GM21360 (cell line): ENCODE data around the gene MVB12A.

Experiments used
- ATAC-seq: cut with Tn5 transposase; IDR thresholded peaks from one replicate; pipeline ENCODE4 v1.9.1; 2021; ENCODE audit warnings: mild to moderate bottlenecking, moderate library complexity; ENCODE audit not compliant: unreplicated experiment

Gene MVB12A

DNA sequence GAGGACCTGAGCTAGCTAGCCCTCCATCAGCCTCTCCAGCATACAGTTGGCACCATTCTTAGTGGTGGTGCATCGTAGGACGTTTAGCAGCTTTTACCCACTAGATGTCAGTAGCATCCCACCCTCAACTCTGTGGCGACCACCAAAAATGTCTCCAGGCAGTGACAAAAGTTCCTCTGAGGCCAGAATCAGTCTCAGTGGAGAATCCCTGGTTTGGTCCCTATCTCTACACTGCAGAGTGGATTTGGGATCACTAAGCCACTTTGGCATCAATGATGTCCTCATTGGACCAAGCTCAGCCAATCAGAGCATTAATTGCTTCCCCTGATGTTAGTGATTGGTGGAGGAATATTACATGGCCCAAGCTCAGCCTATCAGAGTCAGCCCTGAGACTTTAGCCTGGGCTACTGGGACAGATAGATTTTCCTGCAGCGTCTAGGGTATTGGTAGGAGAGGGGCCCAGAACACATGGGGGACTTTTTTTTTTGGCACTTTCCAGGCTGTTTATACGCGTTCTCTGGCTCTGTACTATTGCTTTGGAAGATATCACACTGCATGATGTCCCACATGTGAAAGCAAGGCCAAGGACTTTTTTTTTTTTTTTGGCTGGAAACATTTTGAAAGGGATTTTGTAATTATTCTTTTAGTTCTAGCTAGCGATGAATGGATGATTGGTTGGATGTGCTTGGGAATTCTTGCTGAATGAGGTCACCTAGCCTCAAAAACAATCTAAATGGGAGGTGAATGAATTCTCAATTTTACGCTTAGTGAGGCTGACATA, 21.6 kb downstream of the MVB12A start:
- no peak for ATAC-seq

DNA sequence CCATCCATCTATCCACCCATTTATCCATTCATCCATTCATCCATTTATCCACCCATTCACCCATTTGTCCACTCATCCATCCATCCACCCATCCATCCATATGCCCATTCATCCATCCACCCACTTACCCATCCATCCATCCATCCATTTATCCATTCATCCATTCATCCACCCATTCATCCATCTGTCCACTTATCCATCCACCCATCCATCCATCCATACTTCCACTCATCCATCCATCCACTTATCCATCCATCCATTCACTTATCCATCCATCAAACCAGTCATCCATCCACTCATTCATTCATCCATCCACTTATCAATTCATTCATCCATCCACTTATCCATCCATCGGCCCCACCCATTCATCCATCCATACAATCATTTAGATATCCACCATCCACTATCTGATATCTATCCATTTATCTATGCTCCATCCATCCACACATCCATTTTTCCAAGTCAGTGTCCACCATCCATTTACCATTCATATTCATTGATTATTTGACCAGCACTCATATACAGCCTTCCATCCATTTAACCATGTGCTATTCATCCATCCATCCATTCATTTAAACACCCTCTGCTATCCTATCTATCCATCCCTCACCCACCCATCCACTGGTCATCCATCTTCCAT, 25.8 kb downstream of the MVB12A start:
- no peak for ATAC-seq

DNA sequence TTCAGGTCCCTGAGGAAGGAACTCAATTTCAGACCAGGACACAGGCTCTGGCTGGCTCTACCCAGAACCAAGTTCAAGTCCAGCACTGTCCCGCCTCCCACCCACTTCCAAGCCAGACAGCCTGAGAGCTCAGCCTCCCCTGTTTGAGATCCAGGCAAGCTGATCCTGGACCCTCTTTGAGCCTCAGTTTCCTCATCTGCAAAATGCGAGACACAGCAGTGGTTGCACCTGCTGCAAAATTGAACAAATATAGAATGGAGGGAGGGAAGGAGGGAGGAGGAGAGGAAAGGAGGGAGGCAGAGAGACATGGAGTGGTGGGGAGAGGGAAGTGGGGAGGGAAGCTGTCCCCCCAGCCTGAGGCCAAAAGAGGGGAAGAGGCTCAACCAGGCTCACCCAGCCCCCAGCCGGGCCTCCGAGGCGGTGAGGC, 27.9 kb downstream of the MVB12A start:
- no peak for ATAC-seq

- ATAC-seq, result no peak
These were observed 28.5 kb downstream of the MVB12A start, which contains the start of gene TMEM221 for GRCh38 chr19:17448131-17448967. TSS of gene TMEM221 (minus strand) at chr19:17448668. CDS start at chr19:17448462, 206 bp downstream.

DNA sequence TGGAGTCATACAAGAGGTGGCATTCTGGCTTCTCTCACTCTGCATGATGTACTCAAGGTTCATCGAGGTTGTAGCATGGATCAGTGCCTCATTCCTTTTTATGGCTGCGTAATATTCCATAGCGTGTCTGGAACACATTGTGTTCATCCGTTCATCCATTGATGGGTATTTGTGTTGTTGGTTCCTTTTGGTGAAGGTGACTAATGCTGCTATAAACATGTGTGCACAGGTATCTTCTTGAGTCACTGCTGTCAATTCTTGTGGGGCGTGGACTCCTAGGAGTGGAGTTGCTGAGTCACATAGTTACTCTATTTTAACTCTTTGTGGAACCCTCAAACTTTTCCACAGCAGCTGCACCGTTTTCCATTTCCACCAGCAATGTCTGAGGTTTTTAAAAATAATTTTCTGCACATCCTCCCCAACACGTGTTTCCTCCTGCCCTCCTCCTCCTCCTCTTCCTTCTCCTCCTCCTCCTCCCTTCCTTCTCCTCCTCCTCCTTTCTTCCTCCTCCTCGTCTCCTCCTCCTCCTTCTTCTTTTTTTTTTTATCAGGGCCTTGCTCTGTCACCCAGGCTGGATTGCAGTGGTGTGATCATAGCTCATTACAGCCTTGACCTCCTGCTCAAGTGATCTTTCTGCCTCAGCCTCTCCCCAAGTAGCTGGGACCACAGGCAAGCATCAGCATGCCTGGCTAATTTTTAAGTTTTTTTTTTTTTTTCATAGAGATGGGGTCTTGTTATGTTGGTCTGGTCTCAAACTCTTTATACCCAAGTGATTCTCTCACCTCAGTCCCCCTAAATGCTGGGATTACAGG, 30.6 kb downstream of the MVB12A start:
- no peak for ATAC-seq

DNA sequence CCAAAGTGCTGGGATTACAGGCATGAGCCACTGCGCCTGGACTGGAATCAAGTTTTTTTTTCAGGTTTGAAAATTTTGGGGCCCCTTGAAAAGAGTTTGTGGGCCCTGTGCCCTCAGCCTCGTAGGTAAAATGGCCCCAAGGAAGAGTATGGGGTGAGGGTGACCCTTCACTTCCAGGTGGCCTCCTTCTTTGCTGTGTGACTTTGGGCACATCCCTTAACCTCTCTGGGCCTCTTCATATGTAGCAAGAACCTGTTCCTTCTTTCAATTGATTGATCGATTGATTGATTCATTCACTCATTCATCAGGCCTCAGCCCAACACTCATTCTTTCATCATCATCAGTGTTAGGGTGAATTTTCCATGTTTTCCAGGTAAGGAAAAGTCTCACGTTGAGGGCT, 32.0 kb downstream of the MVB12A start:
- no peak for ATAC-seq

GRCh38 chr19:17454576-17455071, 34.8 kb downstream of the MVB12A start:
- ATAC-seq, result no peak

DNA sequence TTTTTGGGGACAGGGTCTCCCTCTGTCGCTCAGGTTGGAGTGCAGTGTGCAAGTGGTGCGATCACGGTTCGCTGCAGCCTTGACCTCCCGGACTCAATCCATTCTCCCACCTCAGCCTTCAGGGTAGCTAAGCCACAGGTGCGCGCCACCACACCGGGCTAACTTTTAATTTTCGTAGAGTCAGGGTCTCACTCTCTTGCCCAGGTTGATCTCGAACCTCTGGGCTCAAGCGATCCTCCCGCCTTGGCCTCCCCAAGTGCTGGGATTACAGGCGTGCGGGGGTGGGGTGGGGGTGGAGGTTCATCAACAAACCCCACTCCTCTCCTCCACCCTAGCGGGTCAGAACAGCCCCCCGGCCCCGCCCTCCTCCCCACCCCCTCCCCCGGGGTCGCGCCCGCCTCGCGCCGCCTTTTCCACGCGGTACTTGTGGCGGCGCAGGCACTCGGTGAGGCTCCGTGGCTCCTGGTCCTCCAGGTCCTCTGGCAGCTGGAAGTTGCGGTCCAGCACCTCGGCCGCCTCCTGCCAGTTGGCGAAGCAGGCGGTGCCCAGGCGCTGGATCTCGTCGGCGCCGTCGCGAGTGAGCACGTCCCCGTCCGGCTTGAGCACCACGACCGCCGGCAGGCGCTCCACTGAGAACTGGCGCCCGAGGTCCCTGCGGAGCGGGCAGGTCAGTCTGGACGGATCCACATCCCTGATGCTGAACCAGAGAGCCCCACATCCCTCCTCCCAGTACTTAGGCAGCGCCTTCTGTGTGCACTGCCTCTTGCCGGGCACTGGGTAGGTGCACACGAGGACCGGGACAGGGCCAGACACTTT, 35.7 kb downstream of the MVB12A start:
- no peak for ATAC-seq

DNA sequence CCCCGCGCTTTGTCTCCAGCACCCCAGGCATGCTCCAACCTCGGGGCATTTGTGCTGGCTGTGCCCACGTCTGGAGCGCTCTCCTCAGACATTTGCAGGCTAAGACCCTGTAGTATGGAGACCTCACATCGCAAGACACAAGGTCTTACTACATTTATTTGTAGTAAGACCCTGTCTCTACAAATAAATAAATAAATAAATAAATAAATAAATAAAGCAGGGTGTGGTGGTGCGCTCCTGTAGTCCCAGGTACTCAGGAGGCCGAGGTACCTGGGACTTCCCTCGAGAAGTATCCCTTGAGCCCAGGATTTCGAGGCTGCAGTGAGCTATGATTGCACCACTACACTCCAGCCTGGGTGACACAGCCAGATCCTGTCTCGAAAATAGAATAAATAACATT, 36.3 kb downstream of the MVB12A start:
- no peak for ATAC-seq

- ATAC-seq, result no peak
These were observed 37.8 kb downstream of the MVB12A start for GRCh38 chr19:17457616-17458015.

GRCh38 chr19:17458970-17459369, 39.1 kb downstream of the MVB12A start:
- no peak for ATAC-seq

DNA sequence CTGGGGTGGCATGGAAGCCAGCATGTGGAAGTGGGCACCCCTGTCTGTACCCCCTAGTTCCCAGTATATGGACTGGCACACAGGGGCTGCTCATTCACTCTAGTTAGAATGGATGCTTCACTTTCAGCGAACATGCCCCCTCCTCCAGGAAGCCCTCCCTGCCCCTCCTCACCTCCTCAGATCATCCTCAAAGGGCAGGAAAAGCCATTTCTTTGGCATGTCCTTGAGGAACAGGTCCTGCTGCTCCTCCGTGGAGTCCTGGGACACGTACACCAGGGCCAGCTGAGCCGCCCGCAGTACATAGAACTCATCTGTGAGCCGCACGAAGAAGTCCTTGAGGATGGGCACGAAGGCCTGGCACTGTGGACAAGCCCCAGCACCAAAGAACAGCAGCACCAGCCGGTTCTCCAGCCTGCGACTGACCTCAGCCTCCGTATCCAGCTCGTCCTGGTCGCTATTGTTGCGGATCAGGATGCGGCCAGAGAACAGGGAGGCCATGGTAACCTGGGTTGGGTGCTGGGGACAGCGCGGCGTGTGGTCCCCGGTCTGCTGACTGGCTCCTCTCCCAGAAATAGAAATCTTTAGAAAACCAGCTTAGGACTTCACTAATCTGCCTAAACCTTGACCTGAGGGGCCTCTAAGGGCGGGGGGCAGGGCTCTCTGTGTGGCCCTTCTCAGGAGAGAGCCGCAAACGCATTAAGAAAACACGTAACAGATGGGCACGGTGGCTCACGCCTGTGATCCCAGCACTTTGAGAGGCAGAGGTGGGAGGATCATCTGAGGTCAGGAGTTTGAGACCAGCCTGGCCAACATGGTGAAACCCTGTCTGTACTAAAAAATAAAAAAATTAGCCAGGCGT, 40.8 kb downstream of the MVB12A start, which contains the start of gene NXNL1:
Gene NXNL1, minus strand, starts transcription at position 555 of the 859 bp plus-strand sequence. Its CDS starts 57 bp downstream, at position 498.
- ATAC-seq, result no peak

GRCh38 chr19:17466487-17466850, 46.6 kb downstream of the MVB12A start:
- ATAC-seq, result no peak

GRCh38 chr19:17467471-17468301, 47.8 kb downstream of the MVB12A start:
- no peak for ATAC-seq

GRCh38 chr19:17468302-17469091, 48.6 kb downstream of the MVB12A start:
- ATAC-seq, result no peak

GRCh38 chr19:17469092-17469480, 49.2 kb downstream of the MVB12A start:
- ATAC-seq, result no peak

DNA sequence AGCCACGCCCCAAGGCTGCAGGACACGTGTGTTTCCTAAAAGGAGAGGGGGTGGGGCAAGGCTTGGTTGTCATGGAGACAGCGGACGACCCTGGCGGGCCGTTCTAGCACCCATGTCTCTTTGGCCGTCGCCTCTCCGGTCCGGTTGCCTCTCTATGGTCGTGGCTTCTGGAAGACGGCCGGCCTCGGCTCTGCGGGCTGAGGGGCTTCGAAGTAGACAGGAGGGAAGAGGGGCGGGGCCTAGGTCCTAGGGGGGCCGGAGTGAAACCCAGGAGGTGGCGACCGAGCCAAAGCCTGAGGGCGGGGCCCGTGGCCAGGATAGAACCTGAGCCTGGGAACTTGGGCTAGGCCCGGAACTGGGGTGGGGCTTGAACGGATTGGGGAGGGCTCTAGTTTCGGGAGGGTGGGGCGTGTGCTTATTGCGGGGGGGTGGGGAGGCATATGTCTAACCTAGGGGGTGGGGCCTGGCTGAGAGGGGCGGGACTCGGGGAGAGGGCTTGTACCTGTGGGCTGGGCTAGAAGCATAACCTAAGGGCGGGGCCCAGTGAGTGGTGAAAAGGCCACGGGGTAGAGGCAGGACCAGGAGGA, 49.7 kb downstream of the MVB12A start:
- ATAC-seq, result peak; percentile 54
